ENCODE results near the gene GDAP1L1. TPM values are rescaled to one million over a fixed set of nuclear protein-coding genes. Genes with fewer than 3 reads are reported as not detected.

GDAP1L1 gene
- polyA plus RNA-seq, 1 experiment = not detected

DNA sequence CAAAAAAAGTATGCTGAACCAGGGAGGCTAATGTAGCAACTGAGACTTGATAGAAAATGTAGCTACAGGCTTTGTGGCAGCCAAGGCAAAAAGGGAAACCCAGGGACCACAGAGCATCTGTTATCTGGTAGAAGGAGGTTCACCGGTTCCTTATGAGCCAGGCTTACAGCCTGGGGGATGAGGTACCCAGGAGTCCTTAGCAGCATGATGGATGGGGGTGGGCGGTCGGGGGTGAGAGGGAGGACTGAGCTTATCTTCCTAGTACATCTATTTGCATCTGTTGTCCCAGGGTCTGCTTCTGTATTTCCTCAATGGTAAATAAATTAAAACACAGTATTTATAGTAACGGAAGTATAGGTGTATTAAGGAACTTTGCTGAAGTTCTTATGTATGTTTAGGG is 1.1 kb upstream of the GDAP1L1 start:
- Histone ChIP-seq H3K27me3 (ENCODE audit: control insufficient read depth, insufficient read depth, low read length) (peaks cover 7% of the 10 kb centered on the region; the same call in 1 of the 2 replicates), H3K36me3 (ENCODE audit: control insufficient read depth, insufficient read depth, low read length) (no peaks in the 10 kb centered on the region), H3K4me3 (ENCODE audit: low read depth, low read length) (no peak overlapping the region)
- no peak for DNase-seq (ENCODE audit: low read depth)
- ChIA-PET CTCF (interaction anchor here (1.2 to 1.3 kb wide), 2 partner anchors 12 to 66 kb away, joined by 3 read pairs; no protein-coding TSS in a partner anchor), POLR2A (no interaction called here)
- TF ChIP-seq, protein P1, sequence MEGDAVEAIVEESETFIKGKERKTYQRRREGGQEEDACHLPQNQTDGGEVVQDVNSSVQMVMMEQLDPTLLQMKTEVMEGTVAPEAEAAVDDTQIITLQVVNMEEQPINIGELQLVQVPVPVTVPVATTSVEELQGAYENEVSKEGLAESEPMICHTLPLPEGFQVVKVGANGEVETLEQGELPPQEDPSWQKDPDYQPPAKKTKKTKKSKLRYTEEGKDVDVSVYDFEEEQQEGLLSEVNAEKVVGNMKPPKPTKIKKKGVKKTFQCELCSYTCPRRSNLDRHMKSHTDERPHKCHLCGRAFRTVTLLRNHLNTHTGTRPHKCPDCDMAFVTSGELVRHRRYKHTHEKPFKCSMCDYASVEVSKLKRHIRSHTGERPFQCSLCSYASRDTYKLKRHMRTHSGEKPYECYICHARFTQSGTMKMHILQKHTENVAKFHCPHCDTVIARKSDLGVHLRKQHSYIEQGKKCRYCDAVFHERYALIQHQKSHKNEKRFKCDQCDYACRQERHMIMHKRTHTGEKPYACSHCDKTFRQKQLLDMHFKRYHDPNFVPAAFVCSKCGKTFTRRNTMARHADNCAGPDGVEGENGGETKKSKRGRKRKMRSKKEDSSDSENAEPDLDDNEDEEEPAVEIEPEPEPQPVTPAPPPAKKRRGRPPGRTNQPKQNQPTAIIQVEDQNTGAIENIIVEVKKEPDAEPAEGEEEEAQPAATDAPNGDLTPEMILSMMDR (IDR thresholded peaks at IDR 0.05; ENCODE audit: insufficient read depth, low read depth, low read length) = no peak

- CTCF ChIA-PET = interaction anchor here (0.9 to 1.6 kb wide), 4 partner anchors 12 to 64 kb away, joined by 3 read pairs; no protein-coding TSS in a partner anchor
- POLR2A ChIA-PET = no interaction called here
Measured at GRCh38 chr20:44247586-44248409, 690 bp downstream of the GDAP1L1 start.

GRCh38 chr20:44248410-44248759 is 1.3 kb downstream of the GDAP1L1 start:
- ChIA-PET POLR2A (no interaction called here), CTCF (interaction anchor here (0.9 to 1.6 kb wide), 3 partner anchors 13 to 36 kb away, joined by 3 read pairs; no protein-coding TSS in a partner anchor)
- TF ChIP-seq, protein P1 (IDR thresholded peaks at IDR 0.05; ENCODE audit: insufficient read depth, low read depth, low read length) = no peak
- DNase-seq (ENCODE audit: low read depth) = no peak
- peaks cover 7% of the 10 kb centered on the region; the same call in 1 of the 2 replicates for H3K27me3 ChIP-seq (ENCODE audit: control insufficient read depth, insufficient read depth, low read length)
- H3K36me3 ChIP-seq (ENCODE audit: control insufficient read depth, insufficient read depth, low read length) = no peaks in the 10 kb centered on the region
- H3K4me3 ChIP-seq (ENCODE audit: low read depth, low read length) = no peak overlapping the region

More at GRCh38 chr20:44247586-44248409, 690 bp downstream of the GDAP1L1 start:
- TF ChIP-seq, protein P1 (IDR thresholded peaks at IDR 0.05; ENCODE audit: insufficient read depth, low read depth, low read length) = peak; percentile 24
- Histone ChIP-seq H3K27me3 (ENCODE audit: control insufficient read depth, insufficient read depth, low read length) (peaks cover 7% of the 10 kb centered on the region; the same call in 1 of the 2 replicates), H3K36me3 (ENCODE audit: control insufficient read depth, insufficient read depth, low read length) (no peaks in the 10 kb centered on the region), H3K4me3 (ENCODE audit: low read depth, low read length) (no peak overlapping the region)
- DNase-seq (ENCODE audit: low read depth) = no peak

DNA sequence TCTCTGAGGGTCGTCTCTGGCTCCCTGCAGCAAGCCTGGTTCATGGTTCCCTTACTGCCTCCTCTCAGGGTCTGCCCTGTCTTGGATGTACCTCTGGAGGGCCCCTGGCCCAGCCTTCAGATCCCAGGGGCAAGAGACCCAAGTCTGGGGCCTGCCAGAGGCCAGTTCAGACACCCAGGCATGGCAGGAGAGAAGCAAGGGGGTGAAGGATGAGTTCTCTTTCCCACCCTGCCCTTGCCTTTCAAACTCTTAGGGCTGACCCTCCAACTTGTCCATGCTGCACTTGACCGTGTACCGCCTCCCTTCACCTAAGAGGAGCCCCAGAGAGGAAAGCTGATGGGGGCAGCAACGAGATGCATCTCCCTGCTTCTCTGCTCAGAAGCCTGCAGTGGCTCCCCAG is 4.2 kb downstream of the GDAP1L1 start:
- Histone ChIP-seq H3K27me3 (ENCODE audit: control insufficient read depth, insufficient read depth, low read length) (peaks cover 7% of the 10 kb centered on the region; the same call in 1 of the 2 replicates), H3K36me3 (ENCODE audit: control insufficient read depth, insufficient read depth, low read length) (no peaks in the 10 kb centered on the region), H3K4me3 (ENCODE audit: low read depth, low read length) (no peak overlapping the region)
- DNase-seq (ENCODE audit: low read depth) = no peak
- POLR2A ChIA-PET = no interaction called here
- TF ChIP-seq, protein P1 (IDR thresholded peaks at IDR 0.05; ENCODE audit: insufficient read depth, low read depth, low read length) = no peak
- CTCF ChIA-PET = no interaction called here

- POLR2A ChIA-PET = no interaction called here
- CTCF ChIA-PET = interaction anchor here (1.0 to 1.7 kb wide), 2 partner anchors 10 to 37 kb away, joined by 3 to 4 read pairs; no protein-coding TSS in a partner anchor
- TF ChIP-seq, protein P1 (IDR thresholded peaks at IDR 0.05; ENCODE audit: insufficient read depth, low read depth, low read length) = no peak
- no peak overlapping the region for H3K4me3 ChIP-seq (ENCODE audit: low read depth, low read length)
- no peak for DNase-seq (ENCODE audit: low read depth)
- H3K36me3 ChIP-seq (ENCODE audit: control insufficient read depth, insufficient read depth, low read length) = no peaks in the 10 kb centered on the region
- no peaks in the 10 kb centered on the region for H3K27me3 ChIP-seq (ENCODE audit: control insufficient read depth, insufficient read depth, low read length)
Measured at GRCh38 chr20:44253528-44253927, 6.4 kb downstream of the GDAP1L1 start.

All from BJ (cell line).